ENCODE measurements around the gene RBPJ. TPM values are rescaled to one million over a fixed set of nuclear protein-coding genes. Genes with fewer than 3 reads are reported as not detected.

RBPJ gene
- total RNA-seq, 1 donor from 2014 or later, result 118 TPM

DNA sequence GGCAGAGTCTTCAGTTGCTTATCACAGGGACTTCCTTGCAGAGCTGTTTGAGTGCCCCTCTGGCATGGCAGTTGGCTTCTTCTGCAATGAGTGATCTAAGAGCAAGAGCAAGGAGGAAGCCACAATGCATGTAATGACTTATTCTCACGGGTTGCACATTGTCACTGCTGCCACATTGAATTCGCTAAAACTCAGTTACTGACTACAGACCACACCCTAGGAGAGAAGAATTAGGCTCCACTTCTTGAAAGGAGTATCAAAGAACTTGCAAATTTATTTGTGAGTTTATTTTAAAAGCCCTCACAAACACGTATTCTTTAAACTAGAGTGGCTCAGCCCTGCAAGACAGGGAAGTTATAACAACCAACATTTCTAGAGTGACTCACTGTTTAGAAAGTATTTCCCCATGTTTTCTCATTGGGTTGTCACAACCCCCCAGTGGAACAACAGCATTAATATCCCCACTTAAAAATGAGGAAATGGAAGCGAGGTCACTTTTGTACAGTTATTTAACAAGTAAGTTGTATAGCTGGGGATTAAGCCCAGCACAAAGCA lies 32.4 kb upstream of the RBPJ start:
- Histone ChIP-seq H3K36me3 (no peaks in the 10 kb centered on the region), H3K9me3 (no peaks in the 10 kb centered on the region), H3K4me1 (peaks cover 15% of the 10 kb centered on the region), H3K27me3 (ENCODE audit: low read depth) (no peaks in the 10 kb centered on the region), H3K27ac (peak overlapping the region; percentile 70), H3K4me3 (no peak overlapping the region)
- intact Hi-C loops (cut with DNase I), result no loop called here
- DNase-seq, result peak; percentile 58
- TF ChIP-seq, protein P1, sequence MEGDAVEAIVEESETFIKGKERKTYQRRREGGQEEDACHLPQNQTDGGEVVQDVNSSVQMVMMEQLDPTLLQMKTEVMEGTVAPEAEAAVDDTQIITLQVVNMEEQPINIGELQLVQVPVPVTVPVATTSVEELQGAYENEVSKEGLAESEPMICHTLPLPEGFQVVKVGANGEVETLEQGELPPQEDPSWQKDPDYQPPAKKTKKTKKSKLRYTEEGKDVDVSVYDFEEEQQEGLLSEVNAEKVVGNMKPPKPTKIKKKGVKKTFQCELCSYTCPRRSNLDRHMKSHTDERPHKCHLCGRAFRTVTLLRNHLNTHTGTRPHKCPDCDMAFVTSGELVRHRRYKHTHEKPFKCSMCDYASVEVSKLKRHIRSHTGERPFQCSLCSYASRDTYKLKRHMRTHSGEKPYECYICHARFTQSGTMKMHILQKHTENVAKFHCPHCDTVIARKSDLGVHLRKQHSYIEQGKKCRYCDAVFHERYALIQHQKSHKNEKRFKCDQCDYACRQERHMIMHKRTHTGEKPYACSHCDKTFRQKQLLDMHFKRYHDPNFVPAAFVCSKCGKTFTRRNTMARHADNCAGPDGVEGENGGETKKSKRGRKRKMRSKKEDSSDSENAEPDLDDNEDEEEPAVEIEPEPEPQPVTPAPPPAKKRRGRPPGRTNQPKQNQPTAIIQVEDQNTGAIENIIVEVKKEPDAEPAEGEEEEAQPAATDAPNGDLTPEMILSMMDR (IDR thresholded peaks at IDR 0.05), result no peak
- peak; percentile 79 to 90 for ATAC-seq

DNA sequence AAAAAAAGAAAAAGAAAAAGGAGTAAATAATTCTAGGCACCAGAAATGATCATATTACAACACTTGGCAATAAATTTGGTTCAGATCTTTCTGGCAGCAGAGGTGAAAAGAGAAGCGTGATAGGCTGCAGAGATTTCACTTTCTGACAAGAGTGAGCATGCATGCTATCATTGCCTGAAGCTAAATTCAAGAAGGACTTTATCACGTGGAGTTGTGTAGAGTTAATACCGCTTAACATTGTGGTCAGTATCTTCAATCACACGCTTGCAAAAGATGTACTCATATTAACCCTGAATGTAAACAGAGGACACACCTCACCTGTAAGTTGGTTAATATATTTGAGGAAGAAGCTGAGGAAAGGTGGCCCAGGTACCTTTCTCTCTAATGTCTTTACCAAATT lies 31.4 kb upstream of the RBPJ start:
- H3K4me3 ChIP-seq, result no peak overlapping the region
- no peak for DNase-seq
- peak overlapping the region; percentile 70 for H3K27ac ChIP-seq
- H3K36me3 ChIP-seq, result no peaks in the 10 kb centered on the region
- H3K27me3 ChIP-seq (ENCODE audit: low read depth), result no peaks in the 10 kb centered on the region
- peaks cover 15% of the 10 kb centered on the region for H3K4me1 ChIP-seq
- ATAC-seq, result no peak
- TF ChIP-seq, protein P1 (IDR thresholded peaks at IDR 0.05), result no peak
- intact Hi-C loops (cut with DNase I), result no loop called here
- H3K9me3 ChIP-seq, result no peaks in the 10 kb centered on the region

DNA sequence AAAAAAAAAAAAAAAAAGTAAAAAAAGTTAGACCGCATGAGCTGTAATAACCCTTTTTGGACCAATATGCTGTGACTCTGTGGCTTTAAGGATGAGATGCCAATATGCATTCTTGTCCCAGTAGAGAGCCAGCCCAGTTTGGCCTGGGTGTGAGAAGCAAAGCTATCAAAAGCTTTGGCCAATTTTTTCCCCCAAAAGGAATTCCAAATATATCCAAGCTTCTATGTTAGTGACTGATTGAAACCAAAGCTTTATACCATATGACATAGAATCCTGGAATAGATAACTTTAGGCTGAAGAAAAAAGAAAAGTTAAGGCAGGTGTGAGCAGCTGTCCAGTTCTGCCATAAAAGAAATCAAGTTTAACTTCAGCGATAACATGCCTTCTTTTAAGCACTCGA lies 30.5 kb upstream of the RBPJ start:
- intact Hi-C loops (cut with DNase I), result no loop called here
- H3K27me3 ChIP-seq (ENCODE audit: low read depth), result no peaks in the 10 kb centered on the region
- ATAC-seq, result no peak
- H3K36me3 ChIP-seq, result no peaks in the 10 kb centered on the region
- no peaks in the 10 kb centered on the region for H3K9me3 ChIP-seq
- TF ChIP-seq, protein P1 (IDR thresholded peaks at IDR 0.05), result no peak
- H3K4me1 ChIP-seq, result peaks cover 15% of the 10 kb centered on the region
- DNase-seq, result no peak
- H3K4me3 ChIP-seq, result no peak overlapping the region
- H3K27ac ChIP-seq, result no peak overlapping the region

DNA sequence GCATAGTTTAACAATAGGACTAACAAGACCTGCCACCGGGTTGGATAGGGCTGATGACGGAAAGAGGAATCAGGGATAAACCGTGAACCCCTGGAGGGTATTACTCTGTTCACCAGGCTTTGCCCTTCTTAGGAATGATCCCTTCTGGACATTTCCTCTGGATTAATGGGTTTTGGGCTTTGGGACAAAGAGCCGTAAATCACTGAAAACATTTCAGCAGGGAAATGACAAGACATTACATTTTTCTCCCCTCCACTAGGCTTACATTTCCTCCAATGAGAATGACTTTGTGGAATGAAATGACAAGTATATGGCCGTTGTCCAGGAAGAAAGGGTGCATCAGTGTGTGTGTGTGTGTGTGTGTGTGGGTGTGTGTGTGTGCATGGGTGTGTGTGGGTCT lies 25.9 kb upstream of the RBPJ start:
- no peak overlapping the region for H3K27ac ChIP-seq
- DNase-seq (no peak), ATAC-seq (no peak)
- TF ChIP-seq, protein P1 (IDR thresholded peaks at IDR 0.05), result no peak
- H3K27me3 ChIP-seq (ENCODE audit: low read depth), result no peaks in the 10 kb centered on the region
- H3K9me3 ChIP-seq, result no peaks in the 10 kb centered on the region
- H3K36me3 ChIP-seq, result no peaks in the 10 kb centered on the region
- H3K4me3 ChIP-seq, result no peak overlapping the region
- intact Hi-C loops (cut with DNase I), result no loop called here
- peaks cover 3% of the 10 kb centered on the region for H3K4me1 ChIP-seq

DNA sequence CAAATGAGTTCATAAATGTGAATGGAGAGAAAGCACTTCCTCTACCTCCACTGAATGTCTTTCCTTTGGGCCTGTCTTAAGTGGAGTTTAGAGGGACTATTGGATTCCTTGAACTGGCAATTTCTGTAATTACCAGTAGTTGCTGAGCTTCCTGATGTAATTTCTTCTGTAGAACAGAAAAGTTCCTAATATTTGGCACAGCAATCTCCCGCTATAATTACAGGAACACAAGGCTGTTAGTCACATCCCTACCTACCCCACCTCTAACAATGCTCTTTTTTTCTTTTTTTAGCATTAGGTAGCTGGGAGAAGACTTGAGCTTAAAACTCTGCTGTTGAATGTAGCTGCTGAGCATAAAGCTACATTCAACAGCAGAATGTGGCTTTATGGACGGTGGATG lies 24.8 kb upstream of the RBPJ start:
- Histone ChIP-seq H3K36me3 (no peaks in the 10 kb centered on the region), H3K27ac (no peak overlapping the region), H3K27me3 (ENCODE audit: low read depth) (no peaks in the 10 kb centered on the region), H3K4me1 (no peaks in the 10 kb centered on the region), H3K9me3 (no peaks in the 10 kb centered on the region), H3K4me3 (no peak overlapping the region)
- ATAC-seq (no peak), DNase-seq (no peak)
- intact Hi-C loops (cut with DNase I), result no loop called here
- TF ChIP-seq, protein P1 (IDR thresholded peaks at IDR 0.05), result no peak
